Tibial nerve (tissue), 4 donors: ENCODE measurements around the gene CCDC87. TPM values are rescaled to one million over a fixed set of nuclear protein-coding genes. Genes with fewer than 3 reads are reported as not detected.

Source experiments
- DNase-seq, 2 donors: peaks; one replicate each; pipeline ENCODE4 v3.0.0-alpha.2; 2019; ENCODE audit warnings: low spot score in 2 of 2
- H3K27ac ChIP-seq, 4 donors: fragments of 200-600 bp; sonication (generic) in 3 of 4; one replicate each; pipeline ENCODE4 v1.5.1; 2017 to 2019; ENCODE audit warnings: mild to moderate bottlenecking in 1 of 4
- H3K27me3 ChIP-seq, 2 donors: fragments of 200-600 bp; sonication (generic) in 1 of 2; one replicate each; pipeline versions ENCODE4 v1.5.1 to v1.6.0; 2017 to 2019
- H3K36me3 ChIP-seq, 3 donors: fragments of 200-600 bp; sonication (generic); one replicate each; pipeline ENCODE4 v1.5.1; 2018 to 2019
- H3K4me1 ChIP-seq, 4 donors: fragments of 200-600 bp; sonication (generic) in 3 of 4; one replicate each; pipeline ENCODE4 v1.5.1; 2017 to 2019
- H3K4me3 ChIP-seq, 4 donors: fragments of 200-600 bp; sonication (generic) in 3 of 4; one replicate each; pipeline ENCODE4 v1.5.1; 2017 to 2019; ENCODE audit warnings: mild to moderate bottlenecking in 1 of 4, moderate library complexity in 1 of 4
- H3K9me3 ChIP-seq, 4 donors: fragments of 200-600 bp; sonication (generic) in 3 of 4; one replicate each; pipeline ENCODE4 v1.5.1; 2017 to 2019
- CTCF ChIP-seq, 5 experiments: fragments of 200-600 bp in 3 of 5; fragments of 450-650 bp in 2 of 5; sonication (generic) in 3 of 5; IDR thresholded peaks; one replicate each; pipeline ENCODE4 v1.5.1; 2016 to 2019; ENCODE audit warnings: antibody characterized with exemption in 5 of 5, mild to moderate bottlenecking in 3 of 5, moderate library complexity in 2 of 5
- EP300 ChIP-seq, 2 donors: sonication (generic); formaldehyde crosslinking; IDR thresholded peaks; one replicate each; pipeline ENCODE4 v1.6.1; 2017; ENCODE audit warnings: antibody characterized with exemption in 2 of 2, mild to moderate bottlenecking in 1 of 2
- POLR2A ChIP-seq, 2 donors: fragments of 450-650 bp; IDR thresholded peaks; one replicate each; pipeline ENCODE4 v1.6.1; 2017; ENCODE audit warnings: antibody characterized with exemption in 2 of 2, mild to moderate bottlenecking in 2 of 2, moderate library complexity in 2 of 2
- WGBS, 2 donors: methylation state at CpG; one replicate each; pipeline ENCODE4 v1.1.5; 2018; 5-methylcytosine and 5-hydroxymethylcytosine counted together
- total RNA-seq, 4 donors: library from RNA; depleted of rRNA; stranded (reverse); fragments of >200 nt; gene quantifications; one replicate each; pipeline ENCODE4 v1.1.0, GENCODE V29; 2016

The CCDC87 gene
- total RNA-seq, 4 donors from 2014 or later = 0.21 to 1.1 (median 0.30) TPM; not detected in 1

GRCh38 chr11:66625752-66626149 is 32.9 kb upstream of the CCDC87 start:
- Histone ChIP-seq H3K4me3 (no peak overlapping the region), H3K27me3 (no peaks in the 10 kb centered on the region), H3K36me3 (peaks cover 0 to 77% (median 33%) of the 10 kb centered on the region in 3 donors), H3K4me1 (peaks cover 0 to 48% (median 18%) of the 10 kb centered on the region in 4 donors), H3K9me3 (no peaks in the 10 kb centered on the region), H3K27ac (no peak overlapping the region)
- TF ChIP-seq CTCF (IDR thresholded peaks at IDR 0.05) (no peak), POLR2A (IDR thresholded peaks at IDR 0.05) (no peak)
- WGBS, 2 donors = 90 to 91% methylated on average over 9 of the region's 9 CpGs
- no peak for DNase-seq

- DNase-seq = no peak
- Histone ChIP-seq H3K4me1 (peaks cover 0 to 54% (median 23%) of the 10 kb centered on the region in 4 donors), H3K9me3 (no peaks in the 10 kb centered on the region), H3K4me3 (no peak overlapping the region), H3K27ac (no peak overlapping the region), H3K27me3 (no peaks in the 10 kb centered on the region), H3K36me3 (peaks cover 0 to 79% (median 33%) of the 10 kb centered on the region in 3 donors)
- 93 to 96% methylated on average over 16 to 22 of the region's 26 CpGs for WGBS, 2 donors
- TF ChIP-seq EP300 (IDR thresholded peaks at IDR 0.05) (no peak), CTCF (IDR thresholded peaks at IDR 0.05) (no peak), POLR2A (IDR thresholded peaks at IDR 0.05) (no peak)
These were observed 32.3 kb upstream of the CCDC87 start for GRCh38 chr11:66625041-66625751.

- Histone ChIP-seq H3K4me1 (peaks cover 0 to 60% (median 26%) of the 10 kb centered on the region in 4 donors), H3K27ac (no peak overlapping the region), H3K27me3 (no peaks in the 10 kb centered on the region), H3K9me3 (no peaks in the 10 kb centered on the region), H3K4me3 (no peak overlapping the region), H3K36me3 (peaks cover 0 to 72% (median 33%) of the 10 kb centered on the region in 3 donors)
- DNase-seq = no peak
- no peak for TF ChIP-seq EP300 (IDR thresholded peaks at IDR 0.05)
- TF ChIP-seq CTCF (IDR thresholded peaks at IDR 0.05) = no peak
- no peak for TF ChIP-seq POLR2A (IDR thresholded peaks at IDR 0.05)
- whole genome bisulfite sequencing, 2 donors = 82 to 90% methylated on average over 16 of the region's 16 CpGs
These were observed 31.6 kb upstream of the CCDC87 start for GRCh38 chr11:66624450-66624849.

GRCh38 chr11:66619080-66619554 is 26.3 kb upstream of the CCDC87 start:
- Histone ChIP-seq H3K36me3 (peaks cover 0 to 19% (median 0%) of the 10 kb centered on the region in 3 donors), H3K9me3 (no peaks in the 10 kb centered on the region), H3K27ac (peak overlapping the region in 3 of 4 donors; percentile 33 to 97 (median 96)), H3K4me1 (peaks cover 0 to 74% (median 43%) of the 10 kb centered on the region in 4 donors), H3K27me3 (no peaks in the 10 kb centered on the region), H3K4me3 (peak overlapping the region in 2 of 4 donors; percentile 88 to 90)
- no peak for TF ChIP-seq EP300 (IDR thresholded peaks at IDR 0.05)
- no peak for TF ChIP-seq CTCF (IDR thresholded peaks at IDR 0.05)
- no peak for TF ChIP-seq POLR2A (IDR thresholded peaks at IDR 0.05)
- WGBS, 2 donors = 46 to 47% methylated on average over 4 of the region's 4 CpGs
- no peak for DNase-seq

GRCh38 chr11:66617155-66617834 is 24.4 kb upstream of the CCDC87 start:
- H3K27me3 ChIP-seq = no peaks in the 10 kb centered on the region
- H3K4me3 ChIP-seq = peak overlapping the region; percentile 64 to 90 (median 82)
- H3K4me1 ChIP-seq = peaks cover 0 to 56% (median 32%) of the 10 kb centered on the region in 4 donors
- 1% methylated on average over 34 to 38 of the region's 38 CpGs for WGBS, 2 donors
- TF ChIP-seq CTCF (IDR thresholded peaks at IDR 0.05) (no peak), EP300 (IDR thresholded peaks at IDR 0.05) (no peak), POLR2A (IDR thresholded peaks at IDR 0.05) (no peak)
- DNase-seq = peak; percentile 55 to 60
- H3K9me3 ChIP-seq = no peaks in the 10 kb centered on the region
- H3K36me3 ChIP-seq = peaks cover 0 to 3% (median 0%) of the 10 kb centered on the region in 3 donors
- peak overlapping the region; percentile 80 to 97 (median 95) for H3K27ac ChIP-seq
